Stimulated activated CD8-positive, alpha-beta memory T cell treated with anti-CD3 and anti-CD28 coated beads, Interleukin-7, amount 100 ng/mL, for 48 hours (primary cell): Measurements from ENCODE around the gene YWHAE.
"Not testable (repeated sequence)": the region's sequence is repeated elsewhere in the genome, so short reads cannot be mapped to it uniquely, and the experiment has no call there.

Source experiments
- DNase-seq, 2 donors: peaks; one replicate each; pipeline ENCODE4 v3.0.0-alpha.2; 2020; ENCODE audit warnings: low read depth in 1 of 2; ENCODE audit errors: extremely low read depth in 1 of 2

The YWHAE gene

DNA sequence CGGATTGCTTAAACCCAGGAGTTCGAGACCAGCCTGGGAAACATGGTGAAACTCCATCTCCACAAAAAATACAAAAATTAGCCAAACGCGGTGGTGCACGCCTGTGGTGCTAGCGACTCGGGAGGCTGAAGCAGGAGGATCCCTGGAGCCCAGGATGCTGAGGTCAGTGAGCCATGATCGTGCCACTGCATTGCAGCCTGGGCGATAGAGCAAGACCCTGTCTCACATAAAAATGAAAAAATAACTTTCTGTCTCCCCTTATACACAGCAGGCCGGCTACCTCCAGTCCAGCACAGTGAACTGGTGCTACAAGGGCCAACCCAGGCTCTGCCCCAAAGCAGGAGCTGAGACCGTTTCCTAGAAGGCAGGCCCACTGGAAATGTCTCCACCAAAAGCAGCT, 59.7 kb downstream of the YWHAE start:
- DNase-seq, result no peak

DNA sequence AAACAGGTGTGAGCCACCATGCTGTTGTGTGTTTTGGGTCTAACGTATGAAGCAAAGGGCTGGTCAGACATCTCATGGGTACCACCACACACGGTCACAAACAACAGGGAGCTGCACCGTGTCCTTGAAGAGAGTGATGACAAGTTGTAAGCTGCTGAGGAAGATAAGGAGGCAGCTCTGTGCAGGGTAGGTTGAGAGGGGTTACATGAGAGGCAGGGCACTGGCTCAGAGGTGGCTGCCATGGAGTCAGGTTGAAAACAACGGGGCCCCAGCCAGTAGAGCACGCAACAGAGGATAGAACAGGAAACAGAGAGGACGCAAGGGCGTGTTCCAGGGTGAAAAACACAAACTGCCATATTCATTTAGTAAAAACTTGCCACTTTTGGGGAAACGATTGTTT, 68.3 kb downstream of the YWHAE start:
- no peak for DNase-seq

DNA sequence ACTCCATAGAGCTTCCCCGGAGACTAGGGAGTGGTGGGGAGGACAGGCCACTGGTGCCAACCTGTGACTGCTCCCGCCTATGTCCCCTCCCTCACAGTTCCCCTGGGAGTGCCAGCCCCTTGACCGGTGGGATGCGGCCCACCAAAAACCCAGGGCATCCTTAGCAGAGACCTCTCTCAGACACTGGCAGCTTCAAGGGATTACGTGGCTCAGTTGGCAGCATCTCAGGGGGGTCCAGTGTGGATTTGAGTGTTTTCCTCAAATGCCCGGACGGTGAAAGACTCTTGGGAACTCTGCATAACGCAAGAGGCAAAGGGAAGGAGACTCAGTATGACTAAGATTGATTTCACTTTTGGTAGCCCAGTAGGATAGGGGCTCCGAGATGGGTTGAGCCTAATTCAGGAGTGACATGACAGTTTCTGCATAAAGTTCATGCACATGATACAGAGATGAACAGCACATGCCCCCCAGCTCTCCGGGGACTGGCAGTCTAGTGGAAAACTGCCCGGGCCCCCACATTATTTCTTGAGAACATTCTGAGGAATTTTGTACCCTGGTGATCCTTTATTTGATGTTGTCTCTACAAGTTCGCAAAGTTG, 70.2 kb downstream of the YWHAE start:
- DNase-seq, result no peak

DNA sequence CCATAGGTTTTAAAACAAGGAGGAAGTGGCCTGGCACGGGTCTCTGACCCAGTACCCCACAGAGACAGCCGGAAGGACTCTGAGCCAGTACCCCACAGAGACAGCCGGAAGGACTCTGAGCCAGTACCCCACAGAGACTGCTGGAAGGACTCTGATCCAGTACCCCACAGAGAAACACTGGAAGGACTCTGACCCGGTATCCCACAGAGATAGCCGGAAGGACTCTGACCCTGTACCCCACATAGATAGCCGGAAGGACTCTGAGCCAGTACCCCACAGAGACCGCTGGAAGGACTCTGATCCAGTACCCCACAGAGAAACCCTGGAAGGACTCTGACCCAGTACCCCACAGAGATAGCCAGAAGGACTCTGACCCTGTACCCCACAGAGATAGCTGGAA, 71.6 kb downstream of the YWHAE start:
- no peak for DNase-seq

DNA sequence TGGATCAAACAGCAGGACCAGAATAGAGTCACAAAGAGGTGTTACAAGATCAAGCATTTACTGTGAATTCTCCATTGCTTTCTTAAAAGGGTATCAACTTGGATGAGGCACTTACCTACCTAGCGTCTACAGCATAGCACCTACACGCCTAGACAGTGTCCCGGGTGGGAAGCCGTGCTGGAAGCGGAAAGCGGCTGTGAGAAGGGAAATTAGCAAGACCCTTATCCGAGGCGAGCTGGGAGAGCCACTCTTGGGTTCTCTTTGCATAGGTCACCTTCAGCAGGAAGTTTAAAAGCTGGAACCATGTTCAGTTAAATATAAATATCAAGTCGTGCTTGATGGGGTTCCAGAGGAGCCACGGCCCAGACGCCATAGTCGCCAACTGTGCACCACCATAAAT, 74.3 kb downstream of the YWHAE start:
- no peak for DNase-seq

DNA sequence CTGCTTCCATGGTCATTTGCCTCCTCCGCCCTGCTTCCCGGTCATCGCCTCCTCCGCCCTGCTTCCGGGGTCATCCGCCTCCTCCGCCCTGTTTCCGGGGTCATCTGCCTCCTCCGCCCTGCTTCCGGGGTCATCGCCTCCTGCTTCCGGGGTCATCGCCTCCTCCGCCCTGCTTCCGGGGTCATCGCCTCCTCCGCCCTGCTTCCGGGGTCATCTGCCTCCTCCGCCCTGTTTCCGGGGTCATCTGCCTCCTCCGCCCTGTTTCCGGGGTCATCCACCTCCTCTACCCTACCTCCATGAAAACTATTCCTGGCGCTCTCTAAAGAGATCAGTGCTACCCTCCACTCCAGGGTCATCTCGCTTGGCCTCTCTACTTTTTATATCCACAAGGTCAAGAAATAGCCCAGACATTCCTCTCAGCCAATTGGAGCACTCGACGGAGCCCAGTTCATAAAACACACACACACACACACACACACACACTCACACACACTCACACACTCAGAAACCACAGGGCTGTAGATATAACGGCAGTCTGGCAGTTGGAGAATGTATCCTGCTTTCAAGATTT, 75.7 kb downstream of the YWHAE start:
- DNase-seq, result no peak

DNA sequence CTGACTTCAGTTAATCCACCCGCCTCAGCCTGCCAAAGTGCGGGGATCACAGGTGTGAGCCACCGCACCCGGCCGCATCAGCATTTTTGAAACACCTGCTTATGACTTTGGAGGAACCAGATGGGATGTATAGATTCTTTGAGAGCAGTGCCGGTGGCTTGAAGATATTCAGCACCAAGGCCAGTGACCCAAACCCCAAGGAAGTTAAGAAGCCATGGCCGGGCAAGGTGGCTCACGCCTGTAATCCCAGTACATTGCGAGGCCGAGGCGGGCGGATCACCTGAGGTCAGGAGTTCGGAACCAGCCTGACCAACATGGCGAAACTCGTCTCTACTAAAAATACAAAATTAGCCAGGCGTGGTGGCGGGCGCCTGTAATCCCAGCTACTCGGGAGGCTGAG, 76.7 kb downstream of the YWHAE start:
- DNase-seq, result no peak

DNA sequence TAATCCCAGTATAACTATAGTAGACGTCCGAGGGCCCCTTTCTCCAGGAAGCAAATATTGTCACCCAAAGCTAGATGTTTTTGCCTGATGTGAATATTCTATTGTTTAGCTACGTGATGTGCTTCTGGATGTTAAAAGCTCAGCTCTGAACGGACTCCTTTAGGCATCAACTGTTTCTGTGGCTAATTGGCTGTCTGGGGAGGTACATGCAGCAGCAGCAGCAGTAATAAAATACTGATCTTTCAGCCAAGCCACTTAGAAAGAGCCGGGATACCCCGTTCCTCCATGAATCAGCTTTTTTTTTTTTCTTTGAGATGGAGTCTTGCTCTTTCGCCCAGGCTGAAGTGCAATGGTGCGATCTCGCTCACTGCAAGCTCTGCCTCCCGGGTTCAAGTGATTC, 77.5 kb downstream of the YWHAE start:
- DNase-seq, result no peak

DNA sequence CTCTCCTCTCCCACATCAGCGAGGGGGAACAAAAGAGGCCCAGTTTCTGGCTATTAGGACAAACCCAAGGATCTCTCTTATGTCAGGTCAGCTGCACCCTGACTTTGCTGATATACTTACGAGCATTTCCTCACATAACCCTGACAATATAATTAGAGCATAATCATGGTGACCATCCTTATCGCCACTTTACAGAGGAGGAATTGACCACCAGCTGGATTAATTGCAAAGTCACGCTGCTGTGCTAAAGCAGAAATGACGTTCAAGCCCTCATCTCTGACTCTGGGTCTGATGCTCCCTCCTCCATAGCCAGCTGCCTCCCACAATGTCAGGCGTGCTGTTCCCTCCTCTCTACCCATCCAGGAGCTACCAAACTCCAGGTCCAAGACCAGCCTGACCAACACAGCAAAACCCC, 78.0 kb downstream of the YWHAE start:
- no peak for DNase-seq

DNA sequence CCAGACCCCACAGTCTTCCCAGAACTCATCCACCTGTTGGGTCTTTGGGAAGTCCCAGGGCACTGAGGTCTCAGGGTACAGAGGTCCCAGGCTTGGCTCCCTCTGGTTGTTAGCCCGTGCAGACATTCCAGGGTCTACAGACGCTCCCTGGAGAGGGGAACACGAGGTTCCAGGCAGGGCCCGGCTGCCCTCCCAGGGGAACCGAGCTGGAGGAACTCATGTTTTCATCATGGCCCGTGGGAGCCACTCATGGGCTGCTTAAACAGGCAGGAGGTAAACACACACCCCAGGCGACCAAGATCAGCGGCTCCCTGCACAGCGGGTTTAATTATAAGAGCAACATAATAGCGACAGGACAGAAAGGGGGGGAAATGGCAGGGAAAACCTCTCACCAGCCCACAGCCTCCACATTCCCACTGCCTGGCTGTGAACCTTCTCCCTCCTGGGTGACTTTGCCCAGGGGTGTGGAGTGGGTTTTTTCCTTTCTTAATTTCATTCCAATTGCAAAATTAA, 84.1 kb downstream of the YWHAE start:
- no peak for DNase-seq

DNA sequence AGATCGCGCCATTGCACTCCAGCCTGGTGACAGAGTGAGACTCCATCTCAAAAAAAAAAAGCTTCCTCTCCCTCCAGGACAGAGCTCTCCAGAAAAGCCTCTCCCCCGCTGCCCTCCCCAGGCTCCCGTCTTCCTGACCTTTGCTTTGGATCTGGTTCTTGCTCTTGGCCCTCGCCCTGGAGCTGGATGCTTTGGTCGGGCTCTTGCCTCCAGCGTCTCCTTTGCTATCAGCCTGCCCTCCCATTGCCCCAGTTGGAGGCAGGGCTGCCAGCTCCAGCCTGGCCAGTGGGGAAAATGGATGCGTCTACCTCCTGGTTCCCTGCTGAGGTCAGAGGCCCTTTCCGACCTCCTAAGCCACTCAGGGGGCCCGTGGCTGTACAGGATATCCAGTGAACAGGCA, 84.6 kb downstream of the YWHAE start:
- no peak for DNase-seq

DNA sequence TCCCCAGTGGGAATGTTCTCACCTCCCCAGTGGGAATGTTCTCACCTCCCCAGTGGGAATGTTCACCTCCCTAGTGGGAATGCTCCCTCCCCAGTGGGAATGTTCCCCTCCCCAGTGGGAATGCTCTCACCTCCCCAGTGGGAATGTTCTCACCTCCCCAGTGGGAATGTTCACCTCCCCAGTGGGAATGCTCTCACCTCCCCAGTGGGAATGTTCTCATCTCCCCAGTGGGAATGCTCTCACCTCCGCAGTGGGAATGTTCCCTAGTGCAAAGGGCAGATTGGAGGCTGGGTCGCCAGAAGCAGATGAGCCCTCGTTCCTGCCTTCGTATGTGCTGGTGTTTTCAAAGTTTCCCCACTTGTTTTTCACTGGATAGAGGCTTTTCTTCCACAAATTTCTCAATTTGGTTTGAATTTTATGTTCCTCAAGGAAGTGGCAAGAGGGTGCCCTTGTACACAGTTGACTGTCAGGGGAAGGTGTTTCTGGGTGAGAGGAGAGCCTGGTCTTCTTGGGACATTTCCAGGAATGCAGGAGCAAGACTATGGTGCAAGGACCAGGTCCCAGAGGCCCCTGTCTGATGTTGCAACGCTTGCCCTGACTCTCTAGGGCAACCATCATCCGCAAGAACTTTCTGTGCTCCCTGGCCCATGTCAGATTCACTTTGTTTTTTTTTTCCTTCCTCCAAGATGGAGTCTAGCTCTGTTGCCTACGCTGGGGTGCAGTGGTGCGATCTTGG, 86.6 kb downstream of the YWHAE start:
- no peak for DNase-seq

DNA sequence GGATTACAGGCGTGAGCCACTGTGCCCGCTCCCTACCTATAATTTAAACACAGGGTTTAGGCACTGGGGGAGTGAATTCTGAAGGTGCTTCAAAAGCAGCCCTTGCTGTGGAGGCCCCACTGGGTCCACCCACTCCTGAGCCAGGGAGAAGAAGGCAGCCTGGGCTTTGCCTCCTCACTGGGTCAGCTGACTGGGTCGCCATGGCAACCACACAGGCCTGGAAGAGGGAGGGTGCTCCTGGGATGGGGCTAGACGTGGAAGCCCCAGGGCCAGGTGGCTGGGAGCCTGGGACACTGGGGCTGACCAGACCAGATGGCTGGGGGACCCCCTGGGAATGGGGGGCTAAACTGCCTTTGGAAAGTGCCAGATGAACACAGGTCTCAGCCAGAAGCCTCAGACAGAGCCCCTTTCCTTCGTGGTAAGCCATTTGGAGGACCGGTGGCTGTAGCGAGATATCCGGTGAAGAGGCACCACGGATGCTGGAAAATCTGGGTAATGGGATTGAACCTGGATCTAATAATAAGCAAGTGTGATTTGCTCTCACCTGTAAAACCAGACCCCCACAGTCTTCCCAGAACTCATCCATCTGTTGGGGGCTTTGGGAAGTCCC, 87.7 kb downstream of the YWHAE start:
- no peak for DNase-seq

DNA sequence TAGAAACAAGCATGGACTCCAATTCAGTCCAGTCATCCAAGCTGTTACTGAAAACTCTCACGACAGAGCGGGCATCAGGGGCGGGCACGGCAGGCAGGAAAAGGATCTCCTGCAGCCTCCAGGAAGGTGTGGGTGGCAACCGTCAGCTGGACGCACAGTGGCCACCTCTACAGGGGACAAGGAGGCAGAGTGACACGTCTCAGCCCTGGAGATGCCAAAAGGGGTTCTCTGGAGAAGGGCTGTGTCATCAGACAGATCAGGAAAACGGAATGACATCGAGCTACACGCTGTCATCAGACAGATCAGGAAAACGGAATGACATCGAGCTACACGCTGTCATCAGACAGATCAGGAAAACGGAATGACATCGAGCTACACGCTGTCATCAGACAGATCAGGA, 92.2 kb downstream of the YWHAE start:
- not testable (repeated sequence) for DNase-seq

DNA sequence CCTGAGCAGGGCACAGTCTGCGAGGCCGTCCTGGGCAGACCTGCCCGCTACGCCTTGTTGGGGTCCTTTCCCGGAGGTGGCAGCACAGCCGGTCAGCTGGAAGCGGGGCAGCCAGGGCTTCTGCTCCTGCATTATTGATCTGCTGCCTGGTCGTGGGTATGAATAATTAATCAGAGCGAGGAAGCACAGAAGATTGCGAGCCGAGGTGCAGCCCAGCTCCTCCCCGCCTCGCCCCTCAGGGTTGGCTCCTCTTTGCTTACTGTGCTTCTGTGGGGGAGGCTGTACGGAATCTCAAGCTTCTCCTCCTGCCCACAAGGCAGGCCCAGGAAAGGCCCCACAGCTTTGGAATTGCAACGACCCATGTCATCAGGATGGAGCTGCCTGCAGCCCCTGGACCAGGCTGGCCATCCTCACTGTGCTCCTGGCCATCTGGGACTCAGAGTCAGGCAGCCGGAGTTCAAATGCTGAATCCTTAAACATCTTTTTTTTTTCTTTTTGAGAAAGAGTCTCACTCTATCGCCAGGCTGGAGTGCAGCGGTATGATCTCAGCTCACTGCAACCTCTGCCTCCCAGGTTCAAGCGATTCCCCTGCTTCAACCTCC, 95.0 kb downstream of the YWHAE start:
- no peak for DNase-seq

DNA sequence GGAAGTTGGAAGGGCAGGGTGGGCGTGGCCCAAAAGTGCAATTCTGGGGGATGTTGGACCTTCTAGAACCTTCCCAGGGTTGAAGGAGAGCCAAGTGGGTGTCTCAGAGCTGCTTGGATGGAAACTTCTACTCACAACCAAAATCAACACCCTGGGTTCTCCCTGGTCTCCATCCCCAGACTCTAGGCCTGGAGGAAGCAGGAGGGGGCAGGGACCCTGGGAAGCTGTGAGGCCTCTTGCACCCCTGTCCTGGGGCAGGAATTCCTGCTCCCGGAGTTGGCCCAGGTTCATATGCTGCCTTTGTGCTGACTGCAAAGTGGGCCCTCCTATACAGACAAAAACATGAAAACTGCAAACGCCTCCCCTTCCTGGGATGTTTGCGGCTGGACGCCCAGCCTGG, 95.5 kb downstream of the YWHAE start:
- no peak for DNase-seq

DNA sequence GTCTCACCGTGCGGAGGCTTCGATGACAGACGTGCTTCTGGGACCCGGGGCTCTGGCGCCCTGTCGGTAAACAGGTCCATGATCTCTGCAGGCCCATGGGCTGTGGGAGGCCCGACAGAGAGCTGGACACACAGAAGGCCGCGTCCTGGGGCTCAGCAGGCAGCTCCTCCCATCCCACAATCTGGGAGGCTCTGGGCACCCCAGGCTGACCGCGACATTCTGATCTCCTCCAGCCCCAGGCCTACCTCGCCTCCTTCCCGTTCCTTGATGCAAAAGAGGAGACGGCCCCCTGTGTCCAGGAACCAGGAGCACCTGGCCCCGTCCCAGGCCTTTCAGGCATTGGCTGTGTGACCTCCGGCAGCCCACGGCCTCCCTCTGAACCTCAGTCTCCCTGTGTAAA, 97.3 kb downstream of the YWHAE start:
- DNase-seq, result no peak

DNA sequence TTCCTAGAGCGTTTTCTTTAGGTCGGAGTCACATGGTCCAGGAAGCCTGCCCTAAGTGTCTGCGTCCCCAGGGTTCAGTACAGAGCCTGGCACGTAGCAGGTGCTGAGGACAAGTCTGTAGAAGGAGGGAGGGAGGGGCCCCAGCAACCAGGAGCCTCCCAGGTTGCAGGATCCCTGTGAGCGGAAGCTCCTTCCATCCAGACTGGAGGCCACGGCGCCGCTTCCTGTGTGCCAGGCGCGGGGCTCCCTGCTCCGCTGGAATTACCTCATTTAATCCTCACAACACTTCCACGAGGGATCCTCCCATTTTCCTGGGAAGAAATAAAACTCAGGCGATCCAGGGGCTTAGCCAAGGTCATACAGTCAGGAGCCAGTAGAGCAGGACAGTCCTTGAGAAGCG, 98.5 kb downstream of the YWHAE start:
- DNase-seq, result no peak

DNA sequence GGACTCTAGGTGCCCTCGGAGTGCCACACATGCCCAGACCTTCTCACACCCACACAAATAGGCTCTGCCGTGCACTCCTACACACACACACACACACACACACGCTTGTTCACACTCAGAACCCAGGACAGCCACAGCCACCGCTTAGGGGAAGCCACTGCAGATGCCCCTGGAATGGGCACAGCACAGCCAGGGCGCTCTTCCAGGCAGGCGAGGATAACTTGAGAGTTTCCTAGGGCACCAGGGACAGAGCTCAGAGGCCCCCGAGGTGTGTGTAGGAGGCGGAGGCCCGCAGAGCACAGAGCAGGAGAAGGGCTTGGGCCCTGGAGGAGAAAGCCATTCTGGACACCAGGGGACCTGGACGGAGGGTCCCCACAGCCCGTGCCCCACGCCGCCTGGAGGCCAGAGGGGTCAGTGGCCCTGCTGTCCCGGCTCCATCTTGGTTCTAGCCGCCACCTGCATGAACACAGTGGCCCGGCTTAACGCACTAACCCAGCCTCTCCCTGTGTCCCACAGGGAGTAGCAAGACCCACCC, 99.6 kb downstream of the YWHAE start:
- no peak for DNase-seq

DNA sequence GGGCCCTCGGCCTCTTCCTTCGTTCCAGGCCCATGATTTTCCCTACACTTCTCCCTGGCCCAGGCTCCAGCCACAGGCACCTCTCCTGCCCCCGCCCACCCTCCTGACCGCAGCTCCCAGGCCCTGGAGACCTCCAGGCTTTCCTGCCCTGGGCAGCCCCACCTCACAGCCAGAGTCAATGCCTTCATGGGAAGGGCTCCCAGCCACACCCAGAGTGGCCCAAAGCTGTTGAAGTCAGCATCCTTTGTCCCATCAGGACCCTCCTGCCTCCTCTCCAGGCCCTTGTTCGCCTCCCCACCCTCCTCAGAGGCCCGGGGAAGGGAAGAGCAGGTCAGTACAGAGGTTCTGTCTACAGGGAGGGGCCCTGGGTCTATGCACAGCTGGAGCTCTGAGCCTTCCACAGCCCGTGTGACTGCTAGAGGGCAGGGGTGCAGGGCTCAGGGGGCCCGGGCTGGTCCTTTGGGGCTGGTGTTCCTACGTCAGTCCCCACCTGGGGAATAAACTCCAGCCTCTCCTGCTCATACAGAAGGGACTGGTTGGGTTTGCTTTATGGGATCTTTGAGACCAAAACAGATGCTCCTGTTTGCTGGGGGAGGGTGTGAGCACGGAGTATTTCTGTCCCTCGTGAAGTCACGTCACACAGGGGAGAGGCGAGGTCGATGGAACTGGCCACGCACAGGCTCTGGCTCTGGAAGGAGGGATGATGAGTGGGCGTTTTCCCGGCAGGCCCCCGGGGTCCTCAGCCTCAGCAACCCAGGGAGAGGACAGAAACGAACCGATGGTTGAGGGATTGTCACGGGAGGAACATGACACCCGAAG, 100.3 kb downstream of the YWHAE start:
- no peak for DNase-seq
